ENCODE measurements around the gene RPL18A.

Gene RPL18A

GRCh38 chr19:17837972-17838371 lies 21.7 kb upstream of the RPL18A start:
- no peak for ATAC-seq (ENCODE audit: insufficient read depth, low read depth)
- TF ChIP-seq CTCF (IDR thresholded peaks at IDR 0.05; ENCODE audit: borderline replicate concordance, extremely low read depth, low read length, poor library complexity, severe bottlenecking) (no peak), EZH2 (IDR thresholded peaks at IDR 0.05; ENCODE audit: borderline replicate concordance, low read depth, low read length, severe bottlenecking) (no peak)
- Histone ChIP-seq H3K9me3 (ENCODE audit: insufficient read depth, low read length, severe bottlenecking) (no peaks in the 10 kb centered on the region), H3K4me1 (ENCODE audit: insufficient read depth, low read length) (no peaks in the 10 kb centered on the region), H3K27ac (ENCODE audit: low read length) (no peak overlapping the region), H3K36me3 (ENCODE audit: insufficient read depth, low read length) (0 out of 2 replicates have a peak, but pooled peaks cover 6% of the 10 kb centered on the region), H3K79me2 (ENCODE audit: insufficient read depth, low read length) (no peaks in the 10 kb centered on the region), H3K9ac (ENCODE audit: low read depth, low read length) (no peak overlapping the region), H2AFZ (ENCODE audit: low read depth, low read length) (no peak overlapping the region), H3K4me2 (ENCODE audit: insufficient read depth, low read length) (no peak overlapping the region), H3K4me3 (ENCODE audit: low read depth in 1 of 2, low read length in 2 of 2) (no peak overlapping the region), H3K27me3 (ENCODE audit: insufficient read depth, low read length, poor library complexity) (no peaks in the 10 kb centered on the region), H4K20me1 (ENCODE audit: insufficient read depth, low read length) (no peaks in the 10 kb centered on the region)
- no peak for DNase-seq

- TF ChIP-seq CTCF (IDR thresholded peaks at IDR 0.05; ENCODE audit: borderline replicate concordance, extremely low read depth, low read length, poor library complexity, severe bottlenecking) = no peak
- TF ChIP-seq EZH2 (IDR thresholded peaks at IDR 0.05; ENCODE audit: borderline replicate concordance, low read depth, low read length, severe bottlenecking) = no peak
- H3K27me3 ChIP-seq (ENCODE audit: insufficient read depth, low read length, poor library complexity) = no peaks in the 10 kb centered on the region
- H3K79me2 ChIP-seq (ENCODE audit: insufficient read depth, low read length) = no peaks in the 10 kb centered on the region
- H2AFZ ChIP-seq (ENCODE audit: low read depth, low read length) = no peak overlapping the region
- H4K20me1 ChIP-seq (ENCODE audit: insufficient read depth, low read length) = no peaks in the 10 kb centered on the region
- no peak for ATAC-seq (ENCODE audit: insufficient read depth, low read depth)
- no peaks in the 10 kb centered on the region for H3K9me3 ChIP-seq (ENCODE audit: insufficient read depth, low read length, severe bottlenecking)
- H3K4me3 ChIP-seq (ENCODE audit: low read depth in 1 of 2, low read length in 2 of 2) = no peak overlapping the region
- no peak overlapping the region for H3K4me2 ChIP-seq (ENCODE audit: insufficient read depth, low read length)
- no peak for DNase-seq
- 0 out of 2 replicates have a peak, but pooled peaks cover 6% of the 10 kb centered on the region for H3K36me3 ChIP-seq (ENCODE audit: insufficient read depth, low read length)
- no peak overlapping the region for H3K27ac ChIP-seq (ENCODE audit: low read length)
- no peak overlapping the region for H3K9ac ChIP-seq (ENCODE audit: low read depth, low read length)
- H3K4me1 ChIP-seq (ENCODE audit: insufficient read depth, low read length) = no peaks in the 10 kb centered on the region
Measured at GRCh38 chr19:17840019-17840418, 19.7 kb upstream of the RPL18A start.

GRCh38 chr19:17841371-17841809 lies 18.3 kb upstream of the RPL18A start:
- no peak overlapping the region for H3K27ac ChIP-seq (ENCODE audit: low read length)
- TF ChIP-seq CTCF (IDR thresholded peaks at IDR 0.05; ENCODE audit: borderline replicate concordance, extremely low read depth, low read length, poor library complexity, severe bottlenecking) (no peak), EZH2 (IDR thresholded peaks at IDR 0.05; ENCODE audit: borderline replicate concordance, low read depth, low read length, severe bottlenecking) (no peak)
- ATAC-seq (ENCODE audit: insufficient read depth, low read depth) (no peak), DNase-seq (no peak)
- H3K79me2 ChIP-seq (ENCODE audit: insufficient read depth, low read length) = 0 out of 2 replicates have a peak, but pooled peaks cover under 1% of the 10 kb centered on the region
- H3K27me3 ChIP-seq (ENCODE audit: insufficient read depth, low read length, poor library complexity) = no peaks in the 10 kb centered on the region
- H3K9ac ChIP-seq (ENCODE audit: low read depth, low read length) = no peak overlapping the region
- no peak overlapping the region for H3K4me2 ChIP-seq (ENCODE audit: insufficient read depth, low read length)
- no peak overlapping the region for H2AFZ ChIP-seq (ENCODE audit: low read depth, low read length)
- H3K36me3 ChIP-seq (ENCODE audit: insufficient read depth, low read length) = 0 out of 2 replicates have a peak, but pooled peaks cover 6% of the 10 kb centered on the region
- no peaks in the 10 kb centered on the region for H3K9me3 ChIP-seq (ENCODE audit: insufficient read depth, low read length, severe bottlenecking)
- no peak overlapping the region for H3K4me3 ChIP-seq (ENCODE audit: low read depth in 1 of 2, low read length in 2 of 2)
- no peaks in the 10 kb centered on the region for H4K20me1 ChIP-seq (ENCODE audit: insufficient read depth, low read length)
- peaks cover under 1% of the 10 kb centered on the region; the same call in 1 of the 2 replicates for H3K4me1 ChIP-seq (ENCODE audit: insufficient read depth, low read length)

Data from DND-41 (cell line).